HepG2 (cell line): ENCODE measurements around the gene SMPD3. TPM values are rescaled to one million over a fixed set of nuclear protein-coding genes. Genes with fewer than 3 reads are reported as not detected.
A peak's percentile ranks its signal among the peaks of the same experiment; 100 is the strongest.

Experiments
- CBX2 ChIP-seq, 2 experiments: fragments of 200-600 bp in 1 of 2; sonication (generic); formaldehyde crosslinking in 1 of 2; IDR thresholded peaks; 2 replicates each; pipeline versions ENCODE4 v1.7.0 to v1.8.1; 2018 to 2022; ENCODE audit warnings: low read depth in 2 of 2, low read length in 1 of 2, mild to moderate bottlenecking in 1 of 2, missing genetic modification reagents in 1 of 2
- FOXC1 ChIP-seq: sonication (generic); formaldehyde crosslinking; IDR thresholded peaks from 2 replicates; pipeline ENCODE4 v1.8.0; 2022; ENCODE audit warnings: mild to moderate bottlenecking, missing genetic modification reagents, borderline replicate concordance
- FOXK2 ChIP-seq: fragments of 450-650 bp; IDR thresholded peaks from 2 replicates; pipeline ENCODE4 v1.6.1; 2016
- KAT8 ChIP-seq: IDR thresholded peaks from 2 replicates; pipeline ENCODE4 v1.6.1; 2016; ENCODE audit warnings: missing genetic modification reagents, missing compliant biosample characterization
- NFE2L1 ChIP-seq: sonication (generic); formaldehyde crosslinking; IDR thresholded peaks from 2 replicates; pipeline ENCODE4 v1.4.0; 2020; ENCODE audit warnings: missing genetic modification reagents, mild to moderate bottlenecking, borderline replicate concordance
- PRPF4 ChIP-seq: fragments of 200-400 bp; formaldehyde crosslinking; IDR thresholded peaks from 2 replicates; pipeline ENCODE4 v1.6.1; 2016; ENCODE audit warnings: low read length, low read depth; ENCODE audit not compliant: poor library complexity, severe bottlenecking
- YEATS2 ChIP-seq: sonication (generic); formaldehyde crosslinking; IDR thresholded peaks from 2 replicates; pipeline ENCODE4 v1.4.0; 2020; ENCODE audit warnings: missing genetic modification reagents, borderline replicate concordance
- ZNF549 ChIP-seq: sonication (generic); formaldehyde crosslinking; IDR thresholded peaks from 2 replicates; pipeline ENCODE4 v1.5.0; 2020; ENCODE audit warnings: missing genetic modification reagents
- ZNF556 ChIP-seq: sonication (generic); formaldehyde crosslinking; IDR thresholded peaks from 2 replicates; pipeline ENCODE4 v1.4.0; 2020; ENCODE audit warnings: mild to moderate bottlenecking, missing genetic modification reagents, borderline replicate concordance
- ZNF564 ChIP-seq: sonication (generic); formaldehyde crosslinking; IDR thresholded peaks from 2 replicates; pipeline ENCODE4 v1.8.1; 2023; ENCODE audit warnings: mild to moderate bottlenecking, missing genetic modification reagents
- ZNF577 ChIP-seq: sonication (generic); formaldehyde crosslinking; IDR thresholded peaks from 2 replicates; pipeline ENCODE4 v1.4.0; 2020; ENCODE audit warnings: mild to moderate bottlenecking, low read depth, missing genetic modification reagents, borderline replicate concordance
- ZNF747 ChIP-seq: sonication (generic); formaldehyde crosslinking; IDR thresholded peaks from 2 replicates; pipeline ENCODE4 v1.8.1; 2023; ENCODE audit warnings: missing genetic modification reagents, mild to moderate bottlenecking, borderline replicate concordance
- polyA plus RNA-seq, 8 experiments: library from polyadenylated mRNA; depleted of rRNA in 3 of 8; stranded (reverse) in 7 of 8; unstranded in 1 of 8; fragments of >200 nt; fragmentation: Illumina TruSeq in 4 of 8; extraction: Trizol in 4 of 8; gene quantifications; 2 replicates each; pipeline versions ENCODE4 v1.2.1 to v1.2.3, GENCODE V29; 2011 to 2016; ENCODE audit warnings: low read depth in 4 of 8, missing spikeins in 1 of 8, mixed read lengths in 1 of 8; ENCODE audit not compliant: insufficient read depth in 1 of 8
- total RNA-seq, 5 experiments: library from RNA; depleted of rRNA; stranded (reverse); fragments of >200 nt; fragmentation: Illumina TruSeq; extraction: Trizol; gene quantifications; 2 replicates each; pipeline ENCODE4 v1.2.3, GENCODE V29; 2016; ENCODE audit warnings: low read depth in 1 of 5
- TF ChIP-seq, protein P1 (sequence below): sonication (generic); formaldehyde crosslinking; IDR thresholded peaks from 2 replicates; pipeline ENCODE4 v1.4.0; 2020; ENCODE audit warnings: missing genetic modification reagents
- TF ChIP-seq, protein P2 (sequence below): sonication (generic); formaldehyde crosslinking; IDR thresholded peaks from 2 replicates; pipeline ENCODE4 v1.5.1; 2020; ENCODE audit warnings: mild to moderate bottlenecking, missing genetic modification reagents, borderline replicate concordance
- TF ChIP-seq, protein P3 (sequence below): sonication (generic); formaldehyde crosslinking; IDR thresholded peaks from 2 replicates; pipeline ENCODE4 v1.8.0; 2022; ENCODE audit warnings: mild to moderate bottlenecking, missing genetic modification reagents, moderate library complexity
- TF ChIP-seq, protein P4 (sequence below): sonication (generic); formaldehyde crosslinking; IDR thresholded peaks from 2 replicates; pipeline ENCODE4 v1.4.0; 2020; ENCODE audit warnings: missing genetic modification reagents, borderline replicate concordance
- TF ChIP-seq, protein P5 (sequence below): sonication (generic); IDR thresholded peaks from 2 replicates; pipeline ENCODE4 v1.6.1; 2016; ENCODE audit warnings: low read depth, borderline replicate concordance

Gene SMPD3
- total and polyA plus RNA-seq, 2 of the 13 experiments (the other 11 are each of a cell fraction or from before 2014, with no cell fraction given) = 0.07 to 0.32 TPM

DNA sequence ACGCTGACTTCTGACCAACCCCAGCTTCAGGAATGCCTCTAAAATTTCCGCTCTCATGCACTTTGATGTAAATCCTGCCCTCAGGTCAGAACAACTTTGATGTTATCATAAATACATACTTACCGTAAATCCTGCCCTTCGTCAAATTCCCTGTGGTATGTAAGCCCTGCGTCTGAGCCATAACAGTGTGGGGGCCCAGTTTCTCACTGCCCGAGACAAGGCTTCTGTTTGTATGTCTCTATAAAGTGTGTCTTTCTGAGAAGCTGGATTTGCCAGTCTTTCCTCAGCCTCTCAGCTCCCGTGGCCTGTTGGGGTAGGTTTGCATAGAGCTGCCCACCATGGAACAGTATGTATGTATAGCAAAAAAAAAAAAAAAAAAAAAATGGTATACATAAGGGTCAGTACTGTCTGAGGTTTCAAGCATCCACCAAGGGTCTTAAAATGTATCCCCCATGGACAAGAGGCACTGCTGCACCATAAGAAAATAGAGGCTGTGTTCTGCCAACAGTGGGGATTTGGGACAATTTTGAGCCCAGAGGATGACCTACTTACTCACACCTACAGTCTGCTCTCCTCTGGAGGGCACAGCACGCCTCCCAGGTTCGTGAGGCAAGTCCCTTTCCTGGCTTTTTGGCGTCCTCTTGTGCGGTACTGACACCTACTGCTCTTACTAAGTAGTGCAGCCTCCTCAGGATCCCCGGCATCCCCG is 120.0 kb downstream of the SMPD3 start (continued):
- TF ChIP-seq, protein P1, sequence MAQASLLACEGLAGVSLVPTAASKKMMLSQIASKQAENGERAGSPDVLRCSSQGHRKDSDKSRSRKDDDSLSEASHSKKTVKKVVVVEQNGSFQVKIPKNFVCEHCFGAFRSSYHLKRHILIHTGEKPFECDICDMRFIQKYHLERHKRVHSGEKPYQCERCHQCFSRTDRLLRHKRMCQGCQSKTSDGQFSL = no peak
- no peak for TF ChIP-seq PRPF4
- no peak for TF ChIP-seq ZNF564 (CRISPR knock-in tag)
- no peak for TF ChIP-seq YEATS2 (CRISPR knock-in tag)
- TF ChIP-seq, protein P2, sequence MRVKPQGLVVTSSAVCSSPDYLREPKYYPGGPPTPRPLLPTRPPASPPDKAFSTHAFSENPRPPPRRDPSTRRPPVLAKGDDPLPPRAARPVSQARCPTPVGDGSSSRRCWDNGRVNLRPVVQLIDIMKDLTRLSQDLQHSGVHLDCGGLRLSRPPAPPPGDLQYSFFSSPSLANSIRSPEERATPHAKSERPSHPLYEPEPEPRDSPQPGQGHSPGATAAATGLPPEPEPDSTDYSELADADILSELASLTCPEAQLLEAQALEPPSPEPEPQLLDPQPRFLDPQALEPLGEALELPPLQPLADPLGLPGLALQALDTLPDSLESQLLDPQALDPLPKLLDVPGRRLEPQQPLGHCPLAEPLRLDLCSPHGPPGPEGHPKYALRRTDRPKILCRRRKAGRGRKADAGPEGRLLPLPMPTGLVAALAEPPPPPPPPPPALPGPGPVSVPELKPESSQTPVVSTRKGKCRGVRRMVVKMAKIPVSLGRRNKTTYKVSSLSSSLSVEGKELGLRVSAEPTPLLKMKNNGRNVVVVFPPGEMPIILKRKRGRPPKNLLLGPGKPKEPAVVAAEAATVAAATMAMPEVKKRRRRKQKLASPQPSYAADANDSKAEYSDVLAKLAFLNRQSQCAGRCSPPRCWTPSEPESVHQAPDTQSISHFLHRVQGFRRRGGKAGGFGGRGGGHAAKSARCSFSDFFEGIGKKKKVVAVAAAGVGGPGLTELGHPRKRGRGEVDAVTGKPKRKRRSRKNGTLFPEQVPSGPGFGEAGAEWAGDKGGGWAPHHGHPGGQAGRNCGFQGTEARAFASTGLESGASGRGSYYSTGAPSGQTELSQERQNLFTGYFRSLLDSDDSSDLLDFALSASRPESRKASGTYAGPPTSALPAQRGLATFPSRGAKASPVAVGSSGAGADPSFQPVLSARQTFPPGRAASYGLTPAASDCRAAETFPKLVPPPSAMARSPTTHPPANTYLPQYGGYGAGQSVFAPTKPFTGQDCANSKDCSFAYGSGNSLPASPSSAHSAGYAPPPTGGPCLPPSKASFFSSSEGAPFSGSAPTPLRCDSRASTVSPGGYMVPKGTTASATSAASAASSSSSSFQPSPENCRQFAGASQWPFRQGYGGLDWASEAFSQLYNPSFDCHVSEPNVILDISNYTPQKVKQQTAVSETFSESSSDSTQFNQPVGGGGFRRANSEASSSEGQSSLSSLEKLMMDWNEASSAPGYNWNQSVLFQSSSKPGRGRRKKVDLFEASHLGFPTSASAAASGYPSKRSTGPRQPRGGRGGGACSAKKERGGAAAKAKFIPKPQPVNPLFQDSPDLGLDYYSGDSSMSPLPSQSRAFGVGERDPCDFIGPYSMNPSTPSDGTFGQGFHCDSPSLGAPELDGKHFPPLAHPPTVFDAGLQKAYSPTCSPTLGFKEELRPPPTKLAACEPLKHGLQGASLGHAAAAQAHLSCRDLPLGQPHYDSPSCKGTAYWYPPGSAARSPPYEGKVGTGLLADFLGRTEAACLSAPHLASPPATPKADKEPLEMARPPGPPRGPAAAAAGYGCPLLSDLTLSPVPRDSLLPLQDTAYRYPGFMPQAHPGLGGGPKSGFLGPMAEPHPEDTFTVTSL = no peak
- TF ChIP-seq ZNF549 (CRISPR knock-in tag) = no peak
- TF ChIP-seq ZNF577 = no peak
- peak; percentile 70; the same call in 1 of the 2 replicates for TF ChIP-seq FOXC1 (CRISPR knock-in tag)
- TF ChIP-seq ZNF747 (CRISPR knock-in tag) = no peak
- TF ChIP-seq, protein P3, sequence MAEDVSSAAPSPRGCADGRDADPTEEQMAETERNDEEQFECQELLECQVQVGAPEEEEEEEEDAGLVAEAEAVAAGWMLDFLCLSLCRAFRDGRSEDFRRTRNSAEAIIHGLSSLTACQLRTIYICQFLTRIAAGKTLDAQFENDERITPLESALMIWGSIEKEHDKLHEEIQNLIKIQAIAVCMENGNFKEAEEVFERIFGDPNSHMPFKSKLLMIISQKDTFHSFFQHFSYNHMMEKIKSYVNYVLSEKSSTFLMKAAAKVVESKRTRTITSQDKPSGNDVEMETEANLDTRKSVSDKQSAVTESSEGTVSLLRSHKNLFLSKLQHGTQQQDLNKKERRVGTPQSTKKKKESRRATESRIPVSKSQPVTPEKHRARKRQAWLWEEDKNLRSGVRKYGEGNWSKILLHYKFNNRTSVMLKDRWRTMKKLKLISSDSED (CRISPR knock-in tag) = no peak
- peak; percentile 87; the same call in 1 of the 2 replicates for TF ChIP-seq ZNF556 (CRISPR knock-in tag)
- TF ChIP-seq, protein P4, sequence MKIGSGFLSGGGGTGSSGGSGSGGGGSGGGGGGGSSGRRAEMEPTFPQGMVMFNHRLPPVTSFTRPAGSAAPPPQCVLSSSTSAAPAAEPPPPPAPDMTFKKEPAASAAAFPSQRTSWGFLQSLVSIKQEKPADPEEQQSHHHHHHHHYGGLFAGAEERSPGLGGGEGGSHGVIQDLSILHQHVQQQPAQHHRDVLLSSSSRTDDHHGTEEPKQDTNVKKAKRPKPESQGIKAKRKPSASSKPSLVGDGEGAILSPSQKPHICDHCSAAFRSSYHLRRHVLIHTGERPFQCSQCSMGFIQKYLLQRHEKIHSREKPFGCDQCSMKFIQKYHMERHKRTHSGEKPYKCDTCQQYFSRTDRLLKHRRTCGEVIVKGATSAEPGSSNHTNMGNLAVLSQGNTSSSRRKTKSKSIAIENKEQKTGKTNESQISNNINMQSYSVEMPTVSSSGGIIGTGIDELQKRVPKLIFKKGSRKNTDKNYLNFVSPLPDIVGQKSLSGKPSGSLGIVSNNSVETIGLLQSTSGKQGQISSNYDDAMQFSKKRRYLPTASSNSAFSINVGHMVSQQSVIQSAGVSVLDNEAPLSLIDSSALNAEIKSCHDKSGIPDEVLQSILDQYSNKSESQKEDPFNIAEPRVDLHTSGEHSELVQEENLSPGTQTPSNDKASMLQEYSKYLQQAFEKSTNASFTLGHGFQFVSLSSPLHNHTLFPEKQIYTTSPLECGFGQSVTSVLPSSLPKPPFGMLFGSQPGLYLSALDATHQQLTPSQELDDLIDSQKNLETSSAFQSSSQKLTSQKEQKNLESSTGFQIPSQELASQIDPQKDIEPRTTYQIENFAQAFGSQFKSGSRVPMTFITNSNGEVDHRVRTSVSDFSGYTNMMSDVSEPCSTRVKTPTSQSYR (CRISPR knock-in tag) = peak; percentile 57; the same call in 1 of the 2 replicates
- TF ChIP-seq FOXK2 = no peak
- no peak for TF ChIP-seq CBX2 (IDR thresholded peaks at IDR 0.05; ENCODE audit: low read depth, low read length)
- TF ChIP-seq CBX2 (CRISPR knock-in tag; IDR thresholded peaks at IDR 0.05; ENCODE audit: low read depth) = no peak
- TF ChIP-seq, protein P5, sequence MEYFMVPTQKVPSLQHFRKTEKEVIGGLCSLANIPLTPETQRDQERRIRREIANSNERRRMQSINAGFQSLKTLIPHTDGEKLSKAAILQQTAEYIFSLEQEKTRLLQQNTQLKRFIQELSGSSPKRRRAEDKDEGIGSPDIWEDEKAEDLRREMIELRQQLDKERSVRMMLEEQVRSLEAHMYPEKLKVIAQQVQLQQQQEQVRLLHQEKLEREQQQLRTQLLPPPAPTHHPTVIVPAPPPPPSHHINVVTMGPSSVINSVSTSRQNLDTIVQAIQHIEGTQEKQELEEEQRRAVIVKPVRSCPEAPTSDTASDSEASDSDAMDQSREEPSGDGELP = no peak
- TF ChIP-seq KAT8 (CRISPR knock-in tag) = 0 out of 2 replicates have a peak, but pooled peaks have one; percentile 33
- no peak for TF ChIP-seq NFE2L1 (CRISPR knock-in tag)
